Measurements from ENCODE around the gene GIGYF1.

DNA sequence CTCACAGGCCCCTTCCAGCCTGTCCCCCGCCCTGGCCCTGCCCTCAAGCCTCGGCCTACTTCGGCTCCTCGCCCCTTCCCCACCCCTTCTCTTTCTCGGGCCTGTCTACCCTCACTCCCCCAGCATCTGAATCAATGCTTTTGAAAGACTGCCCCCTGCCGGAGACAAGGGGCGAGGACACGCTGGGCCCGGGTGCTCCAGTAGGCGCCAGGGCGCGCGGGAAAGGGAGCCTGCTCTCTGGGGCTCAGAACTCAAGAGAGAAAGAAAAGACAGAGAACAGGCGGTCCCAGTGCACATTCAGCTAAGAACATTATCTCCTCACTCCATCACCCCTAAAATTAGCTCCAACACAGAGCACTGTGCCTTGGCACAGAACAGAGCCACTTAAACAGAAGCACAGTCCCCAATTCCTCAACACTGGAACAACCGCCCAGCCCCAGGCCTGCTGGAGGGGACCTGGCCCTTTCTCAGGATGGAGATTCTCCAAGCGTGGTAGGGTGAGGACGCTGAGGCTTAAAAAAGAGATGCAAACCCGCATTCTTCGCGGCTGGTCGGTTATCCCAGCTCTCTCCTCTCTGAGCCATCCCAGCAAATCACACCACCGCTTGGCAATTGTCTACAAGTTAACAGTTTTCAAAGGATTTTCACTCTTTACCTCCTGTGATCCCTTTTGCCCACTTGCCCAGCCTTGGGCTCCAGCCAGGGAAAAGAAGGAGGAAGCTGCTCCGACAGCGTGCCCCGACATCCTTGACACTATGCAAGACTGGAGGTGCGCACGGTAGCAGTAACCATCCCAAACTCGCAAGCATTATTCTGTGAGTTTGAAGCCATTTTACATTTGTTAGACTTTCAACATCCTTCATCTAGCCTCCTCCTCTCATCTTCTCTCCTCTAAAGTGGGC, 2.1 kb downstream of the GIGYF1 start:
- TF ChIP-seq CTCF (optimal IDR thresholded peaks at IDR 0.05 in 1 of 3, IDR thresholded peaks at IDR 0.05 in 1 of 3, conservative IDR thresholded peaks at IDR 0.05 in 1 of 3; ENCODE audit: extremely low read depth in 1 of 3, insufficient read depth in 2 of 3, low read length in 3 of 3) (peak; percentile 72 to 92 (median 82)), EZH2 (IDR thresholded peaks at IDR 0.05; ENCODE audit: low read length) (no peak)
